Measurements from ENCODE around the gene PDF.

Gene PDF

DNA sequence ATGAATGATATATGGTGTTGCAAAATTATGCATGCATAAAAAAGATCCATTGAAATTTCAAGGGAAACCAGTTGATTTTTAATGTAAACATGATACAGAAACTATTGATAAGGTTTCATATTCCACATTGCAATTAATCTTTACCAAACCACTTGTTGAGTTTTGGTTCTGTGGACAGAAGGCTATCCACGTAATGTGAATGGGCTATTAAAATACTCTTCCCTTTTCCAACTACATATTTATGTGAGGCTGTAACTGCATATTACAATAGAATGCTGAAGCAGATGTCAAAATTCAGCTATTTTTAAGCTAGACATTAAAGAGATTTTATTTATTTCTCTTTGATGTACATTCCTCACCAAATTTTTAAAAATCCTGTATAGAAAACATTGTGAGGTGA, 53.0 kb downstream of the PDF start:
- DNase-seq (ENCODE audit: low spot score): no peak

Data from kidney capillary endothelial cell (primary cell).